Stimulated activated CD8-positive, alpha-beta memory T cell treated with anti-CD3 and anti-CD28 coated beads, Interleukin-12 subunit alpha, Interleukin-12 subunit beta, amount 100 ng/mL, for 24 hours (primary cell): Measurements from ENCODE around the gene THSD4.
"Not testable (repeated sequence)": the region's sequence is repeated elsewhere in the genome, so short reads cannot be mapped to it uniquely, and the experiment has no call there.

Source experiments
- DNase-seq: peaks from one replicate; pipeline ENCODE4 v3.0.0-alpha.2; 2020; ENCODE audit errors: extremely low read depth

The THSD4 gene

DNA sequence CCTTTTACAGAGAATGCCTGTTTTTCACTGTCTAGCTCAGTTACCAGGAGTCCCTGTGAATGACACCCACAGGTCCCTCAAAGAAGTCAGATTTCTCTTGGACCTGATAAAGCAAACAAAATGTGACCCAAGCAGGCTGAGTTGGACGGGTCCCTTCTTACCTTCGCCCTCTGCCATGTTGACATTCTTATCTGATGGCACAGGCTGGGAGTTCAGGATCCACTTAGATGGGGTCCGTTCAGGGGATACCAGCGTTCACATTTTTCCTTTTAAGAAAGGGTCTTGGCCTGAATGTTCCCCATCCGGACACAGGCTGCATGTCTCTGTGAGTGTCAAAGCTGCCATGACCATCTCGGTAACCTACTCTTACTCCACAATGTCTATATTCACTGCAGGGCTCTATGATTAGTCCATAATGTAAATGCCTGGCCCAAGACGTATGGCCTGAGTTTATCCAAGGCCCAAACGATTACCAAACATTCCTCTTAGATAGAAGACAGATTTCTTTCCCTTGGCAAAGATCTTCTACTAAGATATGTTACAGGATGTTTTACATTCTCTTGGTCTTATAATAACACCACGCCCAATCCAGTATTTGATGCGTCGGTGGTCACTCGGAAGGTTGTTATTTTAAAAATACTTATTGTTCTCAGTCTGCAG is 179.1 kb downstream of the THSD4 start:
- no peak for DNase-seq

DNA sequence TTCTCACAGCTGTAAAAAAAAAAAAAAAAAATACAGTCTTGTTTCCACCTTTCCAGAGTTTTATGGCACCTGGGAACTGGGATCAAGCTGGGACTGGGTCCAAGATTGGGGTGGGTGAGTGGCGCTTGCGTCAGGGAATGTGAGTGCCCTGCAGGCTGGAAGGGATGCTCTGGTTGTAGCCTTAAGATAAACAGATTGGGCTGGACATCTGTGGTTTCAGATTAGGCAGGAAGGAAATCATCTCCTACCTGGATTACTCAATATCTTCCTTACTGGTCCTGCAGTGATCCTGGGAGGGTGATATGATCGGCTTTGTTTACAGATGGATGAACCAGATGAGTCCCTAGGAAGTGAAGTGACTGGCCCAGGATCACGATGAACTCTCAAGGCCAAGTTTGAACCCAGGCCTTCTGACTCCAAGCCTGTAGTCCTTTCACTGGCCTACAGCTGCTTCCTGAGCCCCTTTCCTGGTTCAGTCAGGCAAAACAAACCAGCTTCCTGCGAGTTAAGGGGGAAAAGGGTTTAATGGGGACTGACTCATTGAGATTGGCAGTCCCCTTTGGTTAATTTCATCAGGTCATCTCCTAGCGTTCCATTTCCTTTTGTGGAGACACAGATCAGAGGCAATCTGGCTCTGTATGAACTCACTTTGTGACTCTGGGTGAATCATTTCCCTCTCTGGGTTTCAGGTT is 179.8 kb downstream of the THSD4 start:
- no peak for DNase-seq

DNA sequence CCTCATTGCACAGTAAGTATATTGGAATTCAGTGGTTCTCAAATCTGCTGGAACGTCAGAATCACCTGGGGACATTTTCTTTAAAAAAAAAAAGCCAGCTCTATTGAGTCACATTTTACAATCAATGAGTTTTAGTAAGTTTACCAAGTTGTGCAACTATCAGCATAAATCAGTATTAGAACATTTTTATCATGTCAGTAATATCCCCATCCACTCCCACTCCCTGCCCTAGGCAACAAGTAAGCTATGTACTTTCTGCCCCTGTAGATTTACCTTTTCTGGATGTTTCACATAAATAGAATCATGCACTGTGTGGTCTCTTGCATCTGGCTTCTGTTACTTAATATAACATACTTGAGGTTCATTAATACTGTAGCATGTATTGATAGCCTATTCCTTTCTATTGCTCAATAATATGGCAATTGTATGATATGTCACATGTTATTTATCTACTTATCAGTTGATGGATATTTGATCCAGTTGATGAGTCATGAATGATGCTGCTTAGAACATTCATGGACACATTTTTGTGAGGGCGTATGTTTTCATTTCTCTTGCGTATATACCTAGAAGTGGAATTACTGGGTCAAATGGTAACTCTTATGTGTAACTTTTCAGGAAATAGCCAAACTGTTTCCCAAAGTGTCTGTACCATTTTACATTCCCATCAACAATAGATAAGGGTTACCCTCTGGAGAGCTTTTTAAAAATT is 180.5 kb downstream of the THSD4 start:
- no peak for DNase-seq

DNA sequence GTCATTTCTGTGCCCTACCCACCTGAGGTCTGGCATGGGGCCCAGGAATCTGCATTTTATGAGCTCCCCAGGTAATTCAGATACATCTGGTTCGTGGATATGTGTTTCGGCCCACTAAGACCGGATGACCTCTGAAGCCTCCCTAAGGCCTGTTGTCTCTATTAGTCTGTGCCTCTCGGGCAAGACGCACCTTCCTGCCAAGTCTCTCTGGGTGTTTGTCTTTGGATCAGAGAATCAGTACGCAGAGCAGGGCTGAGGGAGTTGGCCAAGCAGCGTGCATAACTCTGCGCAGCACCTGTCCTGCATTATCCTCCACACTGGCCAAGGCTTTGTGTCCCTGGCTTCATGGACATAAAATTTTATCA is 181.0 kb downstream of the THSD4 start:
- DNase-seq: no peak

DNA sequence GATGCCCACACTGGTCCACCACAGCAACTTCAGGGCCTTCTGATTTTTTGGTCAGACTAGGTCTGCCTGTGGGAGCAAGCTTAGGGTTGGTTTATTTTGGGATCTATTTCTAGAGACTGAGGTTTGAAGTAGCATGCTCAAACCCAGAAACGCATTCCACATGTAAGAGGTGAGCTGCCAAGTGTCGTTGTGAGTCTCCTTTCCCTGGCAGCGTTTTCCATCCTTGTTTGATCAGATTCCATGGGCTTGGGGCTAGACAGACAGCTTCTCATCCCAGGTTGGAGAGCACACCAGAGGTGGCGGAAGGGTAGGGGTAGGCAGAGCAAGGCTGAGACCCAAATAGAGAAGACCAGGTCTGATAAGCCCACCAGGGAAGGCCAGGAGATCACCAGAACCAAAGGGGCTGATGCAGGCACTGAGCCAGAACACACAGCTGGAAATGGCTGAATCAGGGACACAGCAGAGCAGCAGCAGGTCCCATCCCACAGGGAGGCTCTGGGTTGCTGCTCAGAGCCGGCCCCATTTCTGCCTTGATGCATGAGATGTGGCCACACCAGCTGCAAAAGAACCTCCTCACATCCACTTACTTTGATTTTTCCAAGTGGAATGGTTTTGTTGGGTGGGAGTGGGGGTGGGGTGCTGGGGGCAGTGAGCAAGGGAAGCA is 186.8 kb downstream of the THSD4 start:
- DNase-seq: no peak

DNA sequence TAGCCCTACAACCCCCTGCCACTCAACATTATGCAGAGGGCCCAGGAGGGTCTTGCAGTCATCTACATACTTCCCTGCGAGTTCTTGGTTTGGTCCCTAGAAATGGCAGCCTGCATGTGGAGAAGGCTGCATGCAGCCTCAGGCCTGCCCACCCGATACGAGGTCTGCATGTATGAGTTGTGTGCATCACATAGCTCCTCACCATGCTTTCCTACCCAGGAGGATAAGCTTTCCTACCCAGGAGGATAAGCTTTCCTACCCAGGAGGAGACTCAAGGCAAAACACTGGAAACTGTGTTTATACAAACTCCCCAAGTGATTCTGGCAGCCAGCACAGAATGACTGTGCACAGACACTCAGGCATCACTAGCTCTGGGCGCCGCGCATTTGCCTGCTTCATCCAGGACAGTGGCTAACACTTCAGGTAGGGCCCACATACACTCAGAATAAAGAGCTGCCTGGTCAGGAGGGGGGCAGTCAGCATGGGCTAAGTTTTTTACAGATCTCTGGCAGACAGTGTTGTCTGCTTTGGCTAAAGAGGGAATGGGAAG is 187.7 kb downstream of the THSD4 start:
- DNase-seq: no peak

DNA sequence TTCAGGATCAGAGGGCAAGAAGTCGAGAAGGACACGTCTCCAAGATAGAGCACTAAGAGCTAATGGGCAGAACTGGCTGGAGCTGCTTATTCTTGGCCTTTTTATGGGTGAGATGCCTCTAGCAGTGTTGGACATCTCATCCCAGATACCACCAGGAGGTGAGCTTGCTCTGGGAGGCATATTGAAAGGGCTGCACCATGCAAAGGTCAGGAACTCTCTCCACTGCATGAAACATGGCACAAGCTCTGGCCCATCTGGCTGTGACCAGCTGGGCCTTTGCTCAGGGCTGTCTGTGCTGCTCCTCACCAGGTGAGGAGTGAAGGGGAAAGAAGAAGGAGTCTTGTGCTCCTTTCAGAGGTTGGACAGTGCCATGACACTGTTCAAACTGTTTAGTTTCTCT is 188.7 kb downstream of the THSD4 start:
- DNase-seq: no peak

DNA sequence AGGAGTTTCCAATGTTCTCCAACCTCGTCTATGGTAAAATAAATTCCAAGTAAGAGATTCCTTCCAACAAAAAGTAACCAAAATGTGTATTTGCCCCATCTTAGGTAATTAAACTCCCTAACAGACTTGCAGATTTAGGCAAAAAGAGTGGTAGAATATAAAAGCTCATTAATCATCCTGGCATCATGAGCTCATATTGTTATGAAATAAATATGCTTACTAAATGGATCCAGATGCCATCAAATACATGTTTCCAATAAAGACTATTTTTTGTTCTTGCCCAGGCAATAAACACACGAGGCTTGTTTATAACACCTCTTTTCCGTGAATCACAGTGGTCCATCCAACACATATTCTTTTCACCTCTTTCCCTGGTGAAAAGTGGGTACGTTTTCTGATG is 189.4 kb downstream of the THSD4 start:
- DNase-seq: no peak

DNA sequence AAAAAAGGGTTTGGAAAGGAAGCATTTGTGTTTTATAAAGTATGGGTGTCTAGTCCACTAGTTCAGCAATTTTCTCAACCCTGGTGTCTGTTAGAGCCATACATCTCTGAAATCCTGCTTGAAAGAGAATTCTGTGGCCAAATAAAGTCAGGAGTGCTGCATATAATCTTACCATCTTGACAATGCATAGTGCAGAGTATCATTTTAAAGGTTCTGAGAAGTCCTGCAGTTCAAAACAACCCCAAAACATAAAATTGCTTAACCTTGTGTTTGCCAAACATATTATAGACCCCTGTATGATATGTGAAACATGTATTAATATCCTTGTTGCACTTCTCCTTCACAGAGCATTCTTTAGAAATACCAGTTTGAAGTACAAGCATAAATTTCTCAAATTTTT is 191.3 kb downstream of the THSD4 start:
- no peak for DNase-seq

DNA sequence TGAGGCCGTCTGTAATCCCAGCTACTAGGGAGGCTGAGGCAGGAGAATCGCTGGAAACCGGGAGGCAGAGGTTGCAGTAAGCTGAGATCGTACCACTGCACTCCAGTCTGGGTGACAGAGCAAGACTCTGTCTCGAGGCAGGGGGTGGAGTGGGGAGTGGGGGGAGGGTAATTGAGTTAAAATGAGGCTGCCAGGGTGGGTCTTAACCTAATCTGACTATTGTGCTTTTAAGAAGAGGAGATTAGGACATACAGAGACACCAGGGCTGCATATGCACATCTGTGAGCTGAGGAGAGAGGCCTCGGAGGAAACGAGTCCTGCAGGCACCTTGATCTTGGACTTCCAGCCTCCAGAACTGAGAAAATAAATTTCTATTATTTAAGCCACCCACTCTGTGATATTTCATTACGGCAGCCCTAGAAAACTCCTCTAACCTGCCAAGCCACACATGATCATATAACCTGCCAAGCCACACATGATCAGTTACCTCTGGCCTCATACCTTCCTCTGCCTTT is 197.0 kb downstream of the THSD4 start:
- DNase-seq: no peak

DNA sequence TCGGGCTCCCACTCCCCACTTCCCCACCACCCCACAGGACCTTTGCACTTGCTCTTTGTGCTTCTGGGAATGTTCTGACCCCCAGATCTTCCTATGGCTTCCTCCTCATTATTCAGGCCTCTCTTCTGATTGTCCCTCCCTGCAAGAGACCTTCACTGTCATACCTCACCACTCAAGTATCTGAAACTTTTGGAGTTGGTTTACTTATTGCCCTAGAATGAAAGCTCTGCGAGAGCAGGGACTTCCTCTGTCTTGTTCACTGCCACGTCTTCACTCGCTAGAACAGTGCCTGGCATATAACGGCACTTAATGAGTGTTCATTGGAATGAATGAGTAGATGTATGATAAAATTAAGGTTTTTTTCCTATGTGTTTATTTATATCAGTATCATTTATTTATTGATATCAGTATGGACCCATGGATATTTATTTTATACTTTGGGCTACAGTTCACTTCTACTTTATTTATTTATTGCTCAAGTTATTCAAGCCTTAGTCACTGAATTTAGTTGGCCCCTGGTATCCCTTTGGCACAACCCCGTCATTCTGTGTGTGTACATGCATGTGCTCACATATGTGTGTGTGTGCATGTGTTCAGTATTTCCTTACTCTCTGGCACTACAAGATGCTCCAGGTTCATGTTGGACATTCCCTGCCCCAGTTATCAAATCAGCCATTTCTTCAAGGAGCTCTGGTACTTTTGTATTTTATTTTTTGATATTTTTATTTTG is 197.6 kb downstream of the THSD4 start:
- DNase-seq: no peak

DNA sequence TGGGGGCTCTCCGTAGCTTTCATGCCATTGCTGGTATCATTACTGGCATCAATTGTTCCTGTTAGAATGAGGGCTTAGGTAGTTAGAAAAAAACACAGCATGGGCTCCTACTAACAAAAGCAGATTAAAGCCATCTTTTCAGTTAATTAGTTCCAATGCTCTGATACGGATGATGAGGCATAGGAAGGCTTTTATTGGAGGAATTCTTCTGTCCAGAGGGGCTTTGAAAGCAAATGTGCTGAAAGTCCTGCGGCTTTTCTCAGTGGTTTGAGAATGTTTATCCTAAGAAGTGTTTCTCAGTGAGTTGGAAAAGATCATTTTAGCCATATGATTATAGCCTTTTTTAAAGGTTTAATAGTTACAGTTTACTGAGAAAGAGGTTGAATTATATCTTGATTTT is 198.5 kb downstream of the THSD4 start:
- DNase-seq: no peak

DNA sequence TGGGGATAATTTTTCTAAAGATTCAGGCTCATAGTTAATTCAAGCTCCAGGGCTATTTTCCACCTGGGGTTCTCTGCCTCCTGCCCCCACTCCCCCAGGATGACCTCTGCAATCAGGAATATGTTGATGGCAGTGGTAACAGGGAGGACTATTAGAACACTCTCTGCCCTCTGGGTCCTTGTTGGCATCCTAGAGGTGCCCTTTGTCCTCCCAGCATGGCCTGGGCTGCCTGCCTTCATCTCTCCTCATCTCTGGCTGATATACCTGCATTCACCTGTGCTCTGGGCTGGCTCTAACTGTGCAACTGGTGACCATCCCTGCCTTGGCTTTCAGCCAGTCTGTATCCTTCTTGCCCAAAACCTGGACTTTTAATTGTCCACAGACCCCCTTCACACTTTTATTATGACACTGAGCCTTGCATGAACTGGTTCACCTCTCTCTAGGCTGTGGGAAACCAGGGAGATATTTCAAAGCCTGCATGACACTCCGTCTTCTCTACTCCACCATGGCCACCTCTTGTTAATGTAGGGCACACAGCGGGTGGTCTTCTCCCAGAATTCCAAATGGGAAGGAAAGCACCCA is 199.8 kb downstream of the THSD4 start:
- no peak for DNase-seq

DNA sequence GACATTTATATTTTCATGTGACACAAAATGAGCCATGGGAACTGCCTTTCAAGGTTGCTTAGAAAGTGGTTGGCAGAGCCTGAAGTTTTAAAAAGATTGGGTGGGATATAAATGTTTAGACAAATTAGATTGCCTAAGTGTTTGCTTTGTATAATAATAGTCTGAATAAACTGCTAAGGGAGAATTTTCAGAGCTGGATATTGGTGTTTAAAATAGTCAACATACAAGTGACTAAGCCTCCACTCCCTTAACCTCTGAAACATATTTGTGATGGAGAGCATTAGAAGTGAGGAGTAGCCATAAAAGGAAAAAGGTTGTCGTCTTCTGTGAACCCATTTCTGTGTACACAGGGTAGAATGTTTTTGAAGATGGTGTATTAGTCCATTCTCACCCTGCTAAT is 201.6 kb downstream of the THSD4 start:
- DNase-seq: no peak

DNA sequence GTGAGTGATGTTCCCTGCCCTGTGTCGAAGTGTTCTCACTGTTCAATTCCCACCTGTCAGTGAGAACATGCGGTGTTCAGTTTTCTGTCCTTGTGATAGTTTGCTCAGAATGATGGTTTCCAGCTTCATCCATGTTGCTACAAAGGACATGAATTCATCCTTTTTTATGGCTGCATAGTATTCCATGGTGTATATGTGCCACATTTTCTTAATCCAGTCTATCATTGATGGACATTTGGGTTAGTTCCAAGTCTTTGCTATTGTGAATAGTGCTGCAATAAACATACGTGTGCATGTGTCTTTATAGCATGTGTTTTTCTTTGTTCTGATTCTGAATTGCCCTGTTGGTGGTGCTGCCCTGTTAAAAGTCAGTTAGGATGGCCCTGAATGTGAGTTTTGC is 204.2 kb downstream of the THSD4 start:
- DNase-seq: not testable (repeated sequence)

DNA sequence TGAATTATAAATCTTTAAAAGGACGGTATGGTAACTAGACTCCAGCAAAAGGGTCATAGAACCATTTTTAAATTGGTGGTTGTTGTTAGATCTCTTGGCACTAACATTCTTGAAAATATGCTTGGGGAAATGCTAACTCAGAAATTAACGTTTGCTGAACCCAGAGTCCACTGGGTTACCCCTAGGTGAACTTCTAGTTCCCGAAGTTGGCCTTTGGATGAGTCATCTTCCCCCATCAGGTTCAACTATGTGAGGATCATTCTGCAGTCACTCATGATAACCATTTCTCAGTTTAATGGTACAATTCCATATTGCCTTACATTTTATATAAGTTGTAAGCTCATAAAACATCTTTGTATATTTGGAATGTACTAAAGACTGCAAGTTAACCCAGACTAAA is 204.7 kb downstream of the THSD4 start:
- DNase-seq: no peak

DNA sequence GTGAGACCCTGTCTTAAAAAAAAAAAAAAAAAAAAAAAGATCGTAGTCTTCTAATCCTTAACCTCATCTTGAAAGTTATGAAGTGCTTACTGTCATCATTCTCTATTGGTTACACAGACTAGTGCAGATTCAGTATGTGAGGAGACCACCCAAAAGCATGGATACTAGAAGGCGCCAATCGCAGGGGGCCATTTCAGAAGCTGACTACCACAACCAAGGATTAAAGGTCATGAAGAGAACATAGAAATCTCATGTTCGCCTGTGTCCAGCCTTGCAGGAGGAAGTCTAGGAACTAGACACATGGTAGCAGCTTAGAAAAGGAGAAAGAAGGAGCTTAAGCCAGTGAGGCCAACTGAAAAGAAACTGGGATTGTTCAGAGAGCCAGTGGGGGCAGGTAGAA is 207.8 kb downstream of the THSD4 start:
- DNase-seq: no peak

DNA sequence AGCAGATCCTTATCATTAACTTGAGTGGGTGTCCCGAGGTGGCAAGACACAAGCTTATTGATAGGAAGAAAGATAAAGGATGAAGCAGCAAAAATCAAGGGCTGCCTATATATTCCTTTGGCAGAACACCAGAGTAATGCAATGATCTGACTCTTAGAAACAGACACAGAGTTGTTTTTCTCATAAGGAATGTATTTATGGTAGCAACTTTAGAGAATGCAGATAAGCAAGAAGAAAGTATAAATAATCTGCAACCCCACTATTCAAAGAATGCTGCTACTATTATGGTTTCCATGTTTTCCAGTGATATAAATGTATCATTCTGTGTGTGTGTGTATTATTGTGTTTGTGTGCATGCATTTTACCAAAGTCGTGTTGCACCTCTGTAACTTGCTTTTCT is 208.3 kb downstream of the THSD4 start:
- DNase-seq: no peak

DNA sequence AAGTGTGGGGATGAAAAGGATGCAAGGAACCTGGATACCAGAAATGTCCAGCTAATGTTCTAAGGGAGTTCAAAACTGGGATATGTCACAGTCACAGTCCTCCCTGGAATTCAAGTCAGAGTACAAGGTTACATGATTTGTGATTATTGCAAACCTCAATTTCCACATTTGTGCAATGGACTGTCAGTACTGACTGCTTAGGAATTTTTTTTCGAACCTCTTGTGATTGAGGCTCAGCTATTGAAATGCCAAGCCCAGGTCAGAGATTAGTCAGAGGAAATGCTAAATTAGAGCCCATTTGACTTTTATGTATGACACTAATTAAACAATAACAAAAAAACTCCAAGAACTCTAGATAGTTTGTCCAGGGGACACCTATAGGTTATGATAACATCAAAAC is 210.2 kb downstream of the THSD4 start:
- no peak for DNase-seq

DNA sequence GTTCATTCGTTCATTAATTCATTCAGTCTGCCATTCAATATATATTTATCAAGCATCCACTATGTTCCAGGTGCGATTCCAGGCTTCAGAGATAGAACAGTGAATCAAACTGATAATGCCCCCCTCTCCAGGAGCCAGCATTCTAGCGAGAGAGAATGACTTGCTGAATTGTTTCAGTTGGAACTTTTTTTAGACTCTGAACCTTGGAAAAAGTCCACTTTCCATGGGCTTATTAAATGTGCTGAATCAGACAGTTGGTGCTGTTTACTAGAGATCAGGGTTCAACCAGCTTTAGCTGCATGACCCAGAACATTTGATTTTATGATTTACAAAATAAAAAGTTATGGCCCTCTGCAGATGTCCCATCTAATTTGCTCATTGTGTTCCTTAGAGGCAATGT is 213.2 kb downstream of the THSD4 start:
- DNase-seq: no peak

DNA sequence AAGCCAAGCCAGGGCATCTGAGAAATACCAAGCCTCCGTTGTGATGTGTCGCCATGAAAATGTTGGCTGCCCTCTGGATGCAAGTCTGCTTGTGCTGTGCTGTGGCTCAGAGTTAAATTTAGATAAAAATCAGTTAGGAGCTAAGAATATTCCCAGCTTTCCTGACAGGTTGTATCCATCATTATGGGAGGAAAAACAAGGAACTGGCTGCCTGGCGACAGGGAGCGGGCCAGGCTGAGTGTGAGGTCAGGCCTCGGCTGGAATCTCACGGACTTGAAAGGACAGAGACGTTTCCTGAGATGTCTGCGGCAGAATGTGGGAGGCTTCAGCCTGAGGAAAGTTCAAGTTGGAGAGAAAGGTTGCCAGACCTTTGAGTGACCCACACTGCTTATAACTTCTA is 213.8 kb downstream of the THSD4 start:
- no peak for DNase-seq
